ENCODE measurements around the gene MRPS27.

Gene MRPS27

GRCh38 chr5:72188166-72188565 is 131.9 kb downstream of the MRPS27 start:
- no peak for DNase-seq (ENCODE audit: low read depth)

DNA sequence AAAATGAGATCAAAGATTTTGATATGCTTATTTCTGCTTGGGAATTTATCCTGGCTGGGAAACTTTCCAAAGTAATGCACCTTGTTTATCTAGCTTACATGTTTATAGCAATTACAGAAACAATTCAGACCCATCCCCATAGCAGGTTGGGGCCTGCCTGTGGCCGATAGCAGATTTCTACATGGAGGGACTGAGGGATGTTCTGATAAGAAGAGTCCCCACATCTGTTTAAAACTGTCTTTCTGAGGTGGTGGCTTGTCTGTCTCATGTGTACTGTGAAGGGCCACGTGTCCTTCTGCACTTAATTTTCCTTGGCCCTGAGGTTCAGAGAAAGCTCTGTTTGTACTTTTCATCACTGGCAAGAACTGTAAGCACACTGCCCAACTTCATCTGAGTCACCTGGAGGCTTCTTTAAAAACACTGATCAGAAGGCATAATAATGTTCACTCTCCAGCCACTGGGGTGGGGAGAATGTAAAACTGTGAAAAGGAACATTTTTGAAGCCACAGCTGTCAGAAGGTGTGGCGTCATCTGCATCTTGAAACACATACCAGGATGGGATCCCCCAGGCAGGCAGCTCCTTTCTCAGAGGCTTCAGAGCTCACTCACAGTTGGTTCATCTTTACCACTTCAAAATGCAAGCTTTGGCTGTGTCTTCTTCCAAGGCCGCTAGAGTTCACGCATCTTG is 132.5 kb downstream of the MRPS27 start:
- no peak overlapping the region for H3K4me3 ChIP-seq (ENCODE audit: control insufficient read depth, low read depth, low read length)
- no peak for DNase-seq (ENCODE audit: low read depth)
- TF ChIP-seq CTCF (IDR thresholded peaks at IDR 0.05; ENCODE audit: control insufficient read depth, insufficient read depth, low read depth, low read length, missing control alignments), result no peak

More at GRCh38 chr5:72188166-72188565, 131.9 kb downstream of the MRPS27 start:
- H3K4me3 ChIP-seq (ENCODE audit: control insufficient read depth, low read depth, low read length), result no peak overlapping the region
- no peak for TF ChIP-seq CTCF (IDR thresholded peaks at IDR 0.05; ENCODE audit: control insufficient read depth, insufficient read depth, low read depth, low read length, missing control alignments)

DNA sequence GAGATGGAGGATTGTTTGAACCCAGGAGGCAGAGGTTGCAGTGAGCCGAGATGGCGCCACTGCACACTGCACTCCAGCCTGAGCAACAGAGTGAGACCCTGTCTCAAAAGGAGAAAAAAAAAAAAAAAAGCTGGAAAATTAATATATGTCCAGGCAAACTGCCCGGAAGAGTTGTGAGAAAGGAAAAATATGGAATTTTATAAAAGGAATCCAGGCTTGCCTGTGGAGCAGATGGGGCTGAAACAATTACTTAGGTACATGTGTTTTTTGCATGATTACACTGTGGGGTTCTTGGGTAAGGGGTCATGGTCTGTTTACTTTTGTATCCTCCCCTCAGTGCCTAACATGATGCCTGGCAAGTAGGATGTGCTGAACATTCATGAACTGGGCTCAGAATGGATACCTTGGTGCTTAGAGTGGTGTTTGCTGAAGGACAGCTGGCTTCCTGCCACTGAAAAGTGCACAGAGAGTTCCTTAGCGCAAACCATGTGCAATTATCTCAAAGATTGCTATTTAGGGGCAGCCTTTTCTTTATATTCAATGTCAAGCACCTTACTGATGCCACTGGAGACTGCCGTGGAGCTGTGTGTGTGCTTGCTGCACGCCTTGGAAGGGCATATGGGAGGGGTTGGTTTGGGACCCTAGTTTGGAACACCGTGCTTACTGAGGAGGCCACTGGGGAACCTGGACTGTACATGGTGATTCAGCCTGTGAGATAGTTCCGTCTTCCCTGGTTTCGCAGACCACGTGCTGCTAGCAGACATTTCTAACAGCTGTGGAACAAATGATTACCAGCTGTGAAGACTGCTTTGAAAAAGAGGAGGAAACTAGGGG is 134.3 kb downstream of the MRPS27 start:
- H3K4me3 ChIP-seq (ENCODE audit: control insufficient read depth, low read depth, low read length), result no peak overlapping the region
- no peak for DNase-seq (ENCODE audit: low read depth)
- no peak for TF ChIP-seq CTCF (IDR thresholded peaks at IDR 0.05; ENCODE audit: control insufficient read depth, insufficient read depth, low read depth, low read length, missing control alignments)

DNA sequence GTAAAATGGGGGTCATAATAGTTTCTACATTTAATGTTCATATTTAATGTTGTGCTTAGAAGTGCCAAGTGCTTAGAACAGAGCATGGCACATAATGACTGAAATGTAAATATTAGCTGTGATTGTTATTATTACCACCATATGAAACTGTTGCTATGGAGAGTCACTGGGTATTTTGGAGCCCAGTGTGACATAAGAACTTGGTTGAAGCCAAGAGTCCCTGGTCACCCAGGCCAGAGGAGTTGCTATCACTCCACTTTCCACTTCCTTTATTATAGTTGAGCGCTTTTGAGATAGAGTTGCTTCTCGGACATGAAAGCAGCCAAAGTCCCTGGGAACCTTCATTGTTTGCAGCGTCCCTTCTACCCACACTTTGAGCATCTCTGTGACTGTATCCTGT is 135.6 kb downstream of the MRPS27 start:
- no peak for DNase-seq (ENCODE audit: low read depth)
- TF ChIP-seq CTCF (IDR thresholded peaks at IDR 0.05; ENCODE audit: control insufficient read depth, insufficient read depth, low read depth, low read length, missing control alignments), result no peak

DNA sequence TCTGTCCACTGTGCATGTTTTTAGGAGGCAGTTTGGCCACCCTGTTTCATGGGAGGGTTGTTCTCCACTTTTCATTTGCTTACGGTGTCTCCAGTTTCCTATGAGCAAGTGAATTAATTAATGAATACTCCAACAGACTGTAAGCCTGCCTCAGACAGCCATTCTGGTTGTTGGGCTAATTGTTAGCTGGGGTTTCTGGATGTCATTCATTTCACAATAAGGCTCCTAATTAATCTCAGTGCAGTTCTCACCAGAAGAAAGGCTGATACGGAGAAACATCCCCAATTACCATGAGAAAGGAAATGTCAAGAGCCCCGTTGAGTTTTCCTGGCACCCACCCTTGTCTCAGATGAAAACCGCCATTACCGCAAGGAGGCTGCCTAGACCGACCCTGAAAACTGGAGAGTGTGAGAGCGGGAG is 136.9 kb downstream of the MRPS27 start:
- TF ChIP-seq CTCF (IDR thresholded peaks at IDR 0.05; ENCODE audit: control insufficient read depth, insufficient read depth, low read depth, low read length, missing control alignments), result no peak
- DNase-seq (ENCODE audit: low read depth), result no peak
- no peak overlapping the region for H3K4me3 ChIP-seq (ENCODE audit: control insufficient read depth, low read depth, low read length)

More for the DNA sequence above, 135.6 kb downstream of the MRPS27 start:
- no peak overlapping the region for H3K4me3 ChIP-seq (ENCODE audit: control insufficient read depth, low read depth, low read length)

- no peak for DNase-seq (ENCODE audit: low read depth)
- H3K4me3 ChIP-seq (ENCODE audit: control insufficient read depth, low read depth, low read length), result no peak overlapping the region
- no peak for TF ChIP-seq CTCF (IDR thresholded peaks at IDR 0.05; ENCODE audit: control insufficient read depth, insufficient read depth, low read depth, low read length, missing control alignments)
Measured at GRCh38 chr5:72182686-72183085, 137.4 kb downstream of the MRPS27 start.

Measured in AG09309 (cell line).